HG03097 (cell line): ENCODE data around the gene KLHL15.

Source experiments
- ATAC-seq: cut with Tn5 transposase; IDR thresholded peaks from one replicate; pipeline ENCODE4 v1.9.1; 2021; ENCODE audit not compliant: unreplicated experiment, low FRiP score

Gene KLHL15

GRCh38 chrX:23952984-23953907, 73.7 kb downstream of the KLHL15 start:
- ATAC-seq: peak; percentile 72

DNA sequence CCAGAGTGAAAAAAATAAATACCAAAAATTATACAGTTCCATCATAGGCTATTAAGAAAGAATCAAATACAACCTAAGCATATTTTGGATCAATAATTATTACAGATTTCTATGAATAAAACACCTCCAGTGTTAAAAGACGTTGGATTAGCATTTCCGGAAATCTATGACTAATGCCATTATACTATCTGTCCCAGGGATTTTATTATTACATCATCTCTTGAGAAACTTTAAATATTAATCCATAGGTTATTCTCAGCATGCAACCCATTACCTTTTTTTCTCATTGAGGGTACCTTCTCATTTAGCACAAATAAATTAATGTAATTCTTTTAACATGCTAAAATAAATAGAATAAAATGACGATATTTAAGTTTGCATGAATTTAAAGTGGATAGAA, 74.6 kb downstream of the KLHL15 start:
- ATAC-seq: no peak

GRCh38 chrX:23945206-23945605, 81.8 kb downstream of the KLHL15 start:
- ATAC-seq: no peak

DNA sequence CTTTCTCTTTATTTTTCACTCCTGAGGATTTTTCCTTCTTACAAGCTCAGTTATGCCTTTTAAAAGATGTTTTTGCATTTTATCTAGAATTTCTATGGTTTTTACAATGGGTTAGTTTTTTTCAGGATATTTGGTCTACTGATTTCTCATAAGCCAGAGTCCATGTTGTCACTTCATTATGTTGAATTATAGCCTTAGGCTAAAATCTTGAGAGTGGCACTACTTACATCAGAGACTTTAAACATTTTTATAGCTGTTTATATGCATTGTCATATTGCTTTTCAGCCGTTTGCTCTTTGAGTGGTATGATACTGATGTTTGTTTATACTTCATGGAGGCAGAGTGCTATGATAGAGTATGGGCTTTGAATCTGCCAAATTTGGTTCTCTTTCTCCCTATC, 82.8 kb downstream of the KLHL15 start:
- ATAC-seq: no peak

GRCh38 chrX:23939203-23939602, 87.8 kb downstream of the KLHL15 start:
- no peak for ATAC-seq

DNA sequence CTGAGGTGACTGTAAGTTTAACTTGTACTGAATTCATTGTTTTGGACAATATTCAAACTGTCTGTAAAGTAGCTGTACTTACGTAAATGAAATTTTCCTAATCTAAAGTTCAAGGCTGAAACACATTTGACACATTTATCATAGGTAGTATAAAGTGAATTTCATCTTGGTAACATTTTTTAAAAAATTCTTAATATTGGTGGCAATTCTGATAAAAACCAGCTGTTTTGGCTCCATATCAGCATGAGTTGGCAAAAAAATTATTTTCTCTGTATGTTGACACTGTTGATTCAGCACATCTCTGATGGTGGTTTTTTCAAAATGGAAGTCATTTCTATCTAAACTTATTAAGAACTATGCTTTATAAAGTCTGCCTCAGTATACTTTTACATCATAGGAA, 88.3 kb downstream of the KLHL15 start:
- ATAC-seq: no peak

DNA sequence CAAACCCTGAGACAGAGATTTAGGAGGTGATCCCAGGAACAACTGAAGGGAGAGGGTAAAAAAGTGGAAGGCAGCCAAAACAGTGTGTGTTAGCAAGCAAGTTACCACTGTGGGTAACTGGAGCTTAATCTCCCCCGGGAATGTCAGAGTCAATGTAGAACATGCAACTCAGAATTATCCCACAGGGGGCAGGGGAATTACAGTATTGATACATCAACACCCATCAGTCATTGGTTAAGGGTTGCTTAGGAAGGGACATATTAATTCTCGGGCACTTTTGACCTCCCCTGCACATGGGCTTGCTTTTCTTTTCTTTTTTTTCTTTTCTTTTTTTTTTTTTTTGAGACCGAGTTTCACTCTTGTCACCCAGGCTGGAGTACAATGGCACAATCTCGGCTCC, 89.9 kb downstream of the KLHL15 start:
- ATAC-seq: no peak

DNA sequence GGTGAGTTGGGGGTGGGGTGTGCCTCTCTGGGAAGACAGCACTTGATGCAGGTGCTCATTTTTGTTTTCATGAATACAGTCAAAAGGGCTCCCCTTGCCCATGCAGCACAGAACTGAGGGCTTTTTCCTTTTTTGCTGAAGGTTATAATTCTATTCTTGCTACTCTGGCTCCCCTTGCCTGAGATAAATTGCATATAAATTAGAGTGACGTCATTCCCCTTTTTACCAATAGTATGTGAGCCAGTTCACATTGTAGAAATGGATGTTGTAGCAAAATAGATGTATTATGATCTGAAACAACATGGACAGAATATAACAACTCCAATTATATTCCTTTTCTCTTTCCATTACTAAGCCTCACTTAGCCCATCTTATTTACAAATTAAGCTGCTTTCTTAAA, 90.8 kb downstream of the KLHL15 start:
- no peak for ATAC-seq

GRCh38 chrX:23935106-23935505, 91.9 kb downstream of the KLHL15 start:
- no peak for ATAC-seq
